ENCODE measurements around the gene LAMC3.
"Not testable (repeated sequence)": the region's sequence is repeated elsewhere in the genome, so short reads cannot be mapped to it uniquely, and the experiment has no call there.

The LAMC3 gene

DNA sequence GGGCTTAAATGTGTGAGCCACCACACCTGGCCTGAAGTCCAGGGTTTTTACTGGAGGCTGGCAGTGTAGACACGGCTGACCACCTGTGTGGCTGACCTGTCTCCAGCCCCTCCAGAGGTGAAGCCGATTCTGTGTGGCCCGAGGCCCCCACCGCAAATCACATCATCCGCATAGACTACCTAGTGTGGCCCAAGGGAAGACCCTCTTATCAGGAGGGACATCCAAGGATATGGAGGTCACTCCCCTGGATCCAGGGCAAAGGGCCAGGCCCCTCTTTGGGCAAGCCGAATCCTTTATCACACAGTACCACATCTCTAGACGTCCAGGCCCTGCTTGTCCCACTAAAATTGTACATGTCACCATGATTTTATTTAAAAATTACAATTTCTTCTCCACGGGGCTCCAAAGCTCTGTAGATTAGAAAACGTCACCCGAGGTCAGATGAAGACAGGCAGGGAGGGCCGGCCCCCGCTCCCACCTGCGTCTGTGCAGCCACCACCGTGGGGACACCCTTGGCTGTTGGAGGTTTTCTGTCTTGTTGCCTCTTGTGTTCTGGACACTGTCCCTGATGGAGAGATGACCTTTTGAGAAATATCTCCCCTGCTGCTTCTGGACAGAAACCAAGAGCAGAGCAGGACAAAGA, 20.1 kb downstream of the LAMC3 start:
- no peak for DNase-seq (ENCODE audit: low spot score)

DNA sequence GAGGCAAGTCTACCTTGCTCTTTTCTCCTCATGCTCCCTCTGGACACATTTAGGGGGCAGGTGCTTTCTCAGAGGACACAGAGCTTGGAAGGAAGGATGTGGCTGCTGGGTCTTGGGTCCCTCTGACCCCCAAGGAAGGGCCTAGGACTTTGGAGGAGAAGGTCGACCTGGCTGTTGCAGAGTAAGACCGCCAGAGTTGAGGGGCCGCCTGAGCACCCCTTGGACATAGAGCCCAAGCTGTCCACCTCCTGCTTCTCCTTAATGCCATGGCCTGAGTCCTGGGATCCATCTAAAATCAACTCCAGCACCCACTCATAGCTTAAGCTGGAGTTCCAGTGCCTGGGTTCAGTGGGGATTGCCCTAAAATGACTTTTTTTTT, 20.6 kb downstream of the LAMC3 start:
- DNase-seq (ENCODE audit: low spot score) = no peak

DNA sequence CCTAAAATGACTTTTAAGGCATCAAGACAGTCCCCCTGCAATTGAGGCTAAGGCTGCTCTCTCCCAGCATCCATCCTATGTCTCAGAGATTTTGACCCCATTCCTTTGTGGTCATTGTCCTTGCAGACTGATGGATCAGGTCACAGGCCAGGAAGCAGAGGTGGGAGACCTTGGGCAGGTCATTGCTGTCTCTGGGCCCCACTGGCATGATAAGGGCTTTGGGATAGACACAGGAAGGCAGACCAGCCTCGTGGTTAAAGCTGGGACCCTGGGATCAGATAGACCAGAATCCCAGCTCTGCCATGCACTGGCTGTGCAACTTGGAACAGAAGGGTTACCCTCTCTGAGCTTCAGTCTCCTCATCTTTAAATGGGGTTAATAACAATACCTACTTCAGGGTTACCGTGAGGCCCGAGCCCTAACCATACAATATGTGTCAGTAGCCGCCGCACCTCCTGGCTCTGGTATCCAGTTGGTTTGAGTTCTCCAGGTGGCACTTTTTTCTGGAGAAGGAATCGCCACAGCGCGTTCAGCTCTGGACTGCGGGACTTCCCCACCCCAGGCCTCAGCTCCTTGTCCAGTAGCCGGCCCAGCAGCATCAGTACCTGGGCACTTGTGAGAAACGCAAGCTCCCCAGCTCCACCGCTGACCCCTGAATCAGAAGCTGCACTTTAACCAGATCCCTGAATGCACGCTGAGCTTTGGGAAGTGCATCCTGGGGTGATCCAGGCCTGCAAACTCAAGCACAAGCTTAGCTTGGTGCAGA, 21.4 kb downstream of the LAMC3 start:
- no peak for DNase-seq (ENCODE audit: low spot score)

DNA sequence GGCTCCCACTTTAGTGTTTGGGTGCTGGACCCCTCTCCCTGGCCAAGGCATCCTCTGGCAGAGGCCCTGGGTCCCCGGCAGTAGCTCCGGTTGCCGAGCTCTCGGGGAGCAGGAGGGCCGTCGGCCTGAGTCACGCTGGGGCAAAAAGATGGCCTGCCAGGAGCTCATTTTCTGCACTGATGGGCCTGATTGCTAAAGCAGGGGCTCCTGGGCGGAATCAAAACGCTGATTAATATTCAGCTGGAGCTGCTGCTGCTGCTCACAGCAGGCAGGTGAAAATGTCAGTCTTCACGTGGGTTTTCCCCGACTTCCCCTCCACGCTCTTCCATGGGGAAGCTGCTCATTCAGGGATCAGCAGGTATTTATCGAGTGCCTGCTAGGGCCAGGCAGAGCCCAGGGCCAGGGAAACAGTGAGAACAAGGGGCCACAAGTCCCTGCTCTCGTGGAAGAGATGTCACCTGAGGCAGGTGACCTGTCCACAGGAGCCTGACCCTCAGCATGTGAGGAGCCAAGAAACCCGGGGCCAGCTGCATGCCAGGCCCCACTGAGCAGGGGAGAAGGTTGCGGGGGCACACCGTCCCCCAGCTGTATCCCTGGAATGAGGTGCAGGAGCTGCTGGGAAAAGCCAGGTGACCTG, 22.1 kb downstream of the LAMC3 start:
- no peak for DNase-seq (ENCODE audit: low spot score)

DNA sequence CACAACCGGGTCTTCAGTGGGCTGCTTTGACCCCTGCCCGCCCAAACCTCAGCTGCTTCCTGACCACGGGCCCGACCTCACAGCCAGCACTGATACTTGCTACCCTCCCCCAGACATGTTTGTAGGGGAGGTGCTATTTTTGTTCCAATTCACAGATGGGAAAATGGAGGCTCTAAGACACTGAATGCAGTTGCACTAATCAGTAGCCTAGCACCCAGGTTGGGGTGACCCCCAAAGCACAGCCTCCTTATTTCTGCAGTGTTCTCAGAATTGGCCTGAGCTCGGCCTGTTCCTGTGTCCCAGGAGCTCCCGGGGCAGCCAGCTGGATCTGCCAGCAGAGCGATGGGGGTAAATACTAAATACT, 22.6 kb downstream of the LAMC3 start:
- DNase-seq (ENCODE audit: low spot score) = no peak

DNA sequence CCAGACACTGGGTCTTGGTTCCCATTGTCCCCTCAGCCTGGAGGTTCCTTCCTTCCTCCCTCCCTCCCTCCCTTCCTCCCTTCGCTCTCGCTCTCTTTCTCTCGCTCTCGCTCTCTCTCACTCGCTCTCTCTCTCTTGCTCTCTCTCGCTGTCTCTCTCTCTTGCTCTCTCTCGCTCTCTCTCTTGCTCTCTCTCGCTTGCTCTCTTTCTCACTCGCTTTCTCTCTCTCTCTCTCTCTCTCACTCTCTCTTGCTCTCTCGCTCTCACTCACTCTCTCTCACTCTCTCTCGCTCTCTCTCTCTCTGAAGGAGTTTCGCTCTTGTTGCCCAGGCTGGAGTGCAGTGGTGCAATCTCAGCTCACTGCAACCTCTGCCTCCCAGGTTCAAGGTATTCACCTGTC, 23.4 kb downstream of the LAMC3 start:
- DNase-seq (ENCODE audit: low spot score) = no peak

DNA sequence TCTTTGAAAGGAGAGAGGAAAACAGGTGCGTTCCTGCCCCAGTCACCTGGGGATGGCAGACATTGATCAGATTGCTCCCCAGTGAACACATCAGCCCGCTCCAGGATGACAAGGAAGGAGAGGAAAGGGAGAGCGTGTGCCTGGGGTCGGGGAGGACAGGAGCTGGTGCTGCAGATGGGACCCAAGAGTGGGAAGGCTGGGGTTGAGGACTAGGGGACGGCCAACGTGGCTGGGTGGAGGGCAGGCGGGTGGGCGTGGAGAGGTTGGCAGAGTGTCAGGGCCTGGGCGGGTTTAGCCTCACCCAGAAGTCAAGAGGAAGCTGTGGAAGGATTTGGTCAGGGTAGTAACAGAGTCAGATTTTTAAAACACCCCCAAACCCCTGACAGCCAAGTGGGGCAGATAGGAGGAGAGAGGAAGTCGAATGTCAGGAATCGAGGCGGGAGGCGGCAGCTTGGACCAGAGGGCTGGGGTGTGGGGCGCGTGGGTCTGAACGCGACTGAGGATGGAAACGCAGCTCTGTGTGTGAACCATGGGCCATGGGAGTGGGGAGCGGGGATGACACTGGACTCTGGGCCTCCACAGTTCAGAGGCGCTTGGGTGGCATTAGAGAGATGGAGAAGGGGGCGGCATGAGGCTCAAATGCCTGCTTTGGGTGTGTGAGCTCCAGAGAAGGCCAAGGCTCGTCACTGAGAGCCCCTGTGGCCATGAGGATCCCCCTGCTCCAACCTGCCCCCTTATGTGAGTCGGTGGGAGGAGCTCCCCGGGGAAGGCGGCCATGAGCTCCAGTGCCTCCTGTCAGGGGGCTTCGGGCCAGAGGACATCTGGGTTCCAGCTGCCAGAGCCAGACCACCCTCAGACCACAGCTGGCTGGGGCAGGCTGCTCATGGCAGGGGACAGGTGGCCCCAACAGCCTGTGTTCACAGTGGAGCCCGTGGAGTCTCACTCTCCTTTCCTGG, 24.6 kb downstream of the LAMC3 start:
- no peak for DNase-seq (ENCODE audit: low spot score)

DNA sequence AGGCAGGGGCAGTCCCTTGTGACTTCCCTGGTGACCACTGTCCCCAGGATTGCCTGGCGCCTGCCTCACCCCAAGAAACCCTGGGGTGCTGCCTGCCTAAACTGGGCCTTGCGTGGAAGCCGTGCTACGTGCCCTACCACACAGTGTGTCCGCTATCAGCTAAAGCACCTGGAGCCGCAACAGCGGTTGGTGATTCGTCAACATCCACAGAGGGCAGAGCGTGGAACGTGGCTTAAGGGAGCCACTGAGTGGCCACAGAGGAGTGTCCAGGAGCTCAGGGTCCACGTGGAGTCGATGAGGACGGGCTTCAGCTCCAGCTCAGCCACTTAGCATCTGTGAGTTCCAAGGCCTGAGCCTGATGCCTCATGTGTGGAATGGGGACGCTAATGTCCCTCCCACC, 25.3 kb downstream of the LAMC3 start:
- DNase-seq (ENCODE audit: low spot score) = no peak

DNA sequence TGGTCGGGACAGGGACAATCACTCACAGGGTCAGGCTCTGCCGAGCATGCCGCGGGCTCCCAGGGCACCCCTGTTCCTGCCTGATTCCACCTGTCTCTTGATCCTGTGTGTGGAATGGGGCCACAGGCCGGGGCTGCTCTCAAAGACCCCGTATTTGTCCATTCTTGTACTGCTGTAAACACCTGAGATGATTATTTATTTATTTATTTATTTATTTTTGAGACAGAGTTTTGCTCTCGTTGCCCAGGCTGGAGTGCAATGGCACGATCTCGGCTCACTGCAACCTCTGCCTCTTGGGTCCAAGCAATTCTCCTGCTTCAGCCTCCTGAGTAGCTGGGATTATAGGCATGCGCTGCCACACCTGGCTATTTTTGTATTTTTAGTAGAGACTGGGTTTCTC, 25.8 kb downstream of the LAMC3 start:
- not testable (repeated sequence) for DNase-seq (ENCODE audit: low spot score)

DNA sequence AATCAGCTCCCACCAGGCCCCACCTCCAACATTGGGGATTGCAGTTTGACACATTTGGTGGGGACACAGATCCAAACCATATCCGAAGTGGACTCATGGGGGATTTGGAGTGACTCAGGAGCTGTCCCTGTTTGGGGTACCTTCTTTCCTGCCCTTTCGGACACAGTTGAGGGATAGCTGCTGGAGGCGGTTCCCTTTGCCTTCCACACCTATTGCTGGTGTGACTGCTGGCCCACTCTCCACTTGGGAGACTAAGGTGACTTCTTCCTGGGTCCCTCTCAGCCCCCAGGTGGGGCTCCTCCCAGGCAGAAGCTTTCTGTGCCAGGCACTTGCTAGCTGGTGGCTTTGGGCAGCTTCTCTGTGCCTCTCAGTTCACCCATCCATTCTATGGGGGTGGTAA, 26.6 kb downstream of the LAMC3 start:
- no peak for DNase-seq (ENCODE audit: low spot score)

DNA sequence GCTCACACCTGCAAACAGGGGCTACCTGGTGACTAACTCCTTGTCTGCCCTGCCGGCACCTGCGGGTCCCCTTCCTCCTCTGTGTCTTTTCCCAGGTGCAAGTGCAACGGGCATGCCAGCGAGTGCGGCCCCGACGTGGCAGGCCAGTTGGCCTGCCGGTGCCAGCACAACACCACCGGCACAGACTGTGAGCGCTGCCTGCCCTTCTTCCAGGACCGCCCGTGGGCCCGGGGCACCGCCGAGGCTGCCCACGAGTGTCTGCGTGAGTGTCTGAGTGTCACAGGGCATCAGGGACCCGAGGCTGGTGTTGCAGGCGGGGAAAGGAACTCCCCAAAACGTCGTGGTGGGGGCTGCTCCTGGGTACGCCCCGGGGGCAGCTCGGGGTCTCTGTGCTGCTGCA, 27.1 kb downstream of the LAMC3 start:
- DNase-seq (ENCODE audit: low spot score) = no peak

DNA sequence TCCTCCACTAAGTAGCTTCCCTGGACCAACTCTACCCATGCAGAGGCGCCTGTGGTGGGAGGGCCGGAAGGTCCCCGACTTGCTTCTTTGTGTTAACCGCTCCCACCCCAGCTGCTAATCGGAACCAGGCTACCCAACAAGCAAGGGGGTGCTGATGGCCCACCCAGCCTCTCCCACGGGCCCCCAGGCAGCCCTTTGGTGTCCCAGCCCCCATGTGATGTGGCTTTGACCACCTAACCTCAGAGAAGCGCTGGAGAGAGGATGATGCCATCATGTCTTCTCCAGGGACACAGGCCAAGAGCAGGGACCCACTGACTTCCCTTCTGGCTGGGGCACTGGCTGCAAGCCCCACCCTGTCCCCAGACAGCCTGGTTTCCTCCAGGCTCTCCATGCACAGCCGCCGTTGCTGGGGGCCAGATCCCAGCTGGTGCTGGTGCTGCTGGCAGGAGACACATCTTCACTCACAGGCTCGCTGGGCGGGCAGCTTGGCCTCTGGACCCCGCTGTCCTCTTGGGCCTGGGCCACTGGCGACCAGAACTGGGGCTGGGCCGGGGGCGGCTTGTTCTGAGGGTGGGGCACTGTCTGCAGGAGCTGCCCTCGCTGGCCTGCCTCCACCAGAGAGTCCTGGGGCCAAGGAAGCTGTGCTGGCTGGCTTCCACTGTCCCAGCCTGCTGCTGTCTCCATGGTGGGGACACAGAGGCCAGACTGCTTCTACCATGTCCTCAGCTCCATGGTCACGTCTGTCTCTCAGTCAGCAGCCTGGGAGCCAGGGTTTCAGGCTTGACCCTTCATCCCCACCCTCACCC, 27.8 kb downstream of the LAMC3 start:
- DNase-seq (ENCODE audit: low spot score) = no peak

DNA sequence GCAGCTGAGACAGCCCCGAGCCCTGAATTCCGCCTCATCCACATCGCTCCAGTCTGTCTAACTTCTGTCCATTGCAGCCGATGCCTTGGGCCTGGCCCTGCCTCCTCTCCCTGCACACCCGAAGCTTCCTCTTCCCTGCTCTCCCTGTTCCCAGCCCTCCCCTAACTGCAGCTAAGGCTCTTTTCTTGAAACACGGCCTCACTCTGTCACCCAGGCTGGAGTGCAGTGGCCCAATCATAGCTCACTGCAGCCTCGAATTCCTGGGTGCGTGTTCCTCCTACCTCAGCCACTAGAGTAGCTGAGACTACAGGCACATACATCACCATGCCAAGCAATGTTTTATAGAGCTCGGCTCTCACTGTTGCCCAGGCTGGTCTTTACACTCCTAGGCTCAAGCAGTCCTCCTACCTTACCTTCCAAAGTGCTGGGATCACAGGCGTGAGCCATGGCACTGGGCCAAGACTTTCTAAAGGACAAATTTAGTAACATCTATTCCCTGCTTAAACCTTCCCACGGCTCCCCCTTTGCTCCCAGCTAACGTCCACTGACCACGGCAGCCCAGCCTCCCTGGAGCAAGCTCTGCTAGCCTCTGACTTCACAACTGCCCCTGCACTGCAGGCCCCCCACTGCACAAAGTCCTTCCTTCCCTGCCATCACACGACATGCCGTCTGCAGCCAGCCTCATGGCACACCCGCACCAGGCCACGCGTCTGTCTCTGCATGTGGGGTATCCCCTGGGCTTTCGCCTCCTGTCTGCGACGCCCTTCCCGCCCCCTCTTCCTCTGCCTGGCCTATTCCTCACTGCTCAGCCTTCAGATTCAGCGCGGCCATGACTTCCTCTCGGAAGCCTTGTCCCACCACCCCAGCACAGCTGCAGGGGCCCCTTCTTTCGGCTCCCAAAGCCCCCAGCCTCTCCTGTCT, 28.6 kb downstream of the LAMC3 start:
- no peak for DNase-seq (ENCODE audit: low spot score)

DNA sequence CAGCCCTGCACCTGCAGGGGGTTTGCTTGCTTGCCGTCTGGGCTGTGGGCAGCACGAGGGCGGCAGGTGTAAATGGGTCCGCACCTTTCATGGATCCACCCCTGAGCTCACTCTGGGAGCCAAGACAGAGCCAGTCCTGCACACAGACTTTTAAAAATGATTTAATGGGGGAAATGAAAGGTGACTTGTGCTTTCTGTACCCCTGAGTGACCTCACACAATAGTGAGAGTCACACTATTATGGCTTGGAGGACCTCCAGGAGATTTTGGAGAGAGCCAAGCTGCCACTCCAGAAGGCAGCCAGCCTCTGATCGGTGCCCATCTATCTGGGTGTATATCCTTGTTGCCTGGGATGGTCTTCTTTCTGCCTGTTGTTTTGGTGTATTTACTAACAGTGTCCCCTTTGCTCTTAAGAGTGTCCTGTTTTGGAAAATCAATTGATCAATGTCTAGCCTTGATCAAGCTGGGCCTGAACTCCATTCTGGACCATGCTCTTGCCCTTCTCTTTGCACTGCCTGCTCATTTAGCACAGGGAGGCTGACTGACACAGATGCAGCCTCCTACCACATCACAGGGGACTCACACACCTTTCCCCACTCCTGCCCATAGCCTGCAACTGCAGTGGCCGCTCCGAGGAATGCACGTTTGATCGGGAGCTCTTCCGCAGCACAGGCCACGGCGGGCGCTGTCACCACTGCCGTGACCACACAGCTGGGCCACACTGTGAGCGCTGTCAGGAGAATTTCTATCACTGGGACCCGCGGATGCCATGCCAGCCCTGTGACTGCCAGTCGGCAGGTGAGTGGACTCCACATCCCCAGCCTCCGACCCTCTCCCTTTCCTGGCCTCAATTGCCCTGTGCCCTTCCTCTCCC, 29.5 kb downstream of the LAMC3 start:
- DNase-seq (ENCODE audit: low spot score) = no peak

DNA sequence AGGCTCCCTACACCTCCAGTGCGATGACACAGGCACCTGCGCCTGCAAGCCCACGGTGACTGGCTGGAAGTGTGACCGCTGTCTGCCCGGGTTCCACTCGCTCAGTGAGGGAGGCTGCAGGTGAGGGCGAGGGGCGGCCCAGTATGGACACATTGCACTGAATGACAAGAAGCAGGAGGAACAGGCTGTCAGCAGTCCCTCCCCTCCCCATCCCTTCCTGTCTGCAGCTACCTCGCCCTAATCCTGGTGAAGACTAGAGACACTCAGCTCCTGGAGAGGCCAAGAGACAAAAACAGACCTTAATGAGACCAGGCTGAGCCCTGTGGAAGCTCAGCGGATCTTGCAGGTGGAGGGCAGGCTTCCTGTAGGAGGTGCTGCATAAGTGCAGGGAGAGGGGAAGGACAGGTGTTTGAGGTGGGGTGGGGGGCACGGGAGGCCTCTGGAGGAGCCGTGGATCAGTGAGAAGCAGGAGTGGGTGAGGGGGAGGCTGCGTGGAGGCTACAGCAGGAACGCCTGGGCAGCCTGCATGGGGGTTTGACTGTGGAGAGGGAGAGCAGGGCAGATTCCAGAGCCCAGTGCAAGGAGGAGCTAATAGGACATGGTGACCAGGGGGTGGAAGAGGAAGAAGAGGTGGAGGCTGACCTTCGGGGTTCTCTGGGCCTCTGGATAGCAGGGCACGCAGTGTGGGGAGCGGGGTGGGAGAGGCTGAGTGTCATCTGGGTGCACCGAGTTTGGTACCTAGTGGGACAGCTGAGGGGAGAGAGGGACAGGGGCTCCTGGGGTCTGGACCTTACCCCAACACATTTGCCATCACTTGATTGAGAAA, 30.4 kb downstream of the LAMC3 start:
- no peak for DNase-seq (ENCODE audit: low spot score)

DNA sequence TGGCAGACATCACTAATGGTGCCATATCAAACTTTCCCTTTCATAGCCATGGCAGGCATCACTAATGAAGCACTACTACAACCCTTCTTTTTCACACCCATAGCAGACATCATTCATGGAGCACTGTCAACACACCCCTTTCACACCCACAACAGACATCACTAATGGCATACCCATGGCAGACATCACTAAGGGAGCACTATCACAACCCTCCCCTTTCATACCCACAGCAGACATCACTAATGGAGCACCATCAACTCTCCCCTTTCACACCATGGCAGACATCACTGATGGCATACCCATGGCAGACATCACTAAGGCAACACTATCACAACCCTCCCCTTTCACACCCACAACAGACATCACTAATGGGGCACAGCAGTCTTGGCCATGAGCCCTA, 33.7 kb downstream of the LAMC3 start:
- DNase-seq (ENCODE audit: low spot score) = no peak

DNA sequence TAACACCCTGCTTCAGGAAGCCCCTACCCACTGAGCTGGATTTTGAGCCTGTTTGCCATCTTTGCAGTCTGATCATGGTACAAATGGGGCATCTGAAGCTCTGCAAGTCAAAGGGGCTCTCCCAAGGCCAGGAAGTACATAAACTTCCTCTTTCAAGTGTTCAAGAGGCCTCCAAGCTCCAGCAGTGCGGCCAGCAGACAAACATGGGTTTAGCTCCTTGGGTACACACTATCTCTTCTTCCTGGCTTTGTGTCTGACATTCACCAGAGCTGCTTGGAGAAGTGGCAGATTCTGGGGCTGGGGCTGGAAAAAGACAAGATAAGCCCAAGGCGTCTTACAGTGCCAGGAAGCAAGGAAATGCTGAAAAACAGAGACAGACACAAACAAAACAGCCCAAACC, 34.1 kb downstream of the LAMC3 start:
- DNase-seq (ENCODE audit: low spot score) = no peak

DNA sequence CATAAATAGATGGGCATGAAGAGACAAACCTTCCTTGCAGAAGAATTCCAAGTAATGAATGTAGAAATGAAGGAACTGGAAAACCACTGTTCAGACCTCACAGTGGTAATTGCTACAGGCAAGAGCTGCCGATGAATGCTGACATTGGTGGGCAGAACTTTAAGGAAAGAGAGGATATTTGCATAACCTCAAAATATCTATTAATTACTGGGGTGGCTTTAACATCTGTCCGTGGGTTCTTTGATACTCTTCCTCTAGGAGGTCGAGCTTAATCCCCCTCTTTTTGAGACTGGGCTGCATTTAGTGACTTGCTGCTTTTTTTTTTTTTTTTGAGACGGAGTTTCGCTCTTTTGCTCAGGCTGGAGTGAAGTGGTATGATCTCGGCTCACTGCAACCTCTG, 34.7 kb downstream of the LAMC3 start:
- DNase-seq (ENCODE audit: low spot score) = no peak
